ENCODE measurements around the gene FOXP4.
"Not testable (repeated sequence)": the region's sequence is repeated elsewhere in the genome, so short reads cannot be mapped to it uniquely, and the experiment has no call there.

FOXP4 gene

GRCh38 chr6:41600499-41601247, 54.5 kb downstream of the FOXP4 start:
- no peak for DNase-seq (ENCODE audit: low spot score)

- DNase-seq (ENCODE audit: low spot score): no peak
These were observed 55.0 kb downstream of the FOXP4 start for GRCh38 chr6:41601248-41601549.

GRCh38 chr6:41602422-41602743, 56.2 kb downstream of the FOXP4 start:
- DNase-seq (ENCODE audit: low spot score): no peak

GRCh38 chr6:41602864-41603608, 56.9 kb downstream of the FOXP4 start:
- peak; percentile 85 for DNase-seq (ENCODE audit: low spot score)

DNA sequence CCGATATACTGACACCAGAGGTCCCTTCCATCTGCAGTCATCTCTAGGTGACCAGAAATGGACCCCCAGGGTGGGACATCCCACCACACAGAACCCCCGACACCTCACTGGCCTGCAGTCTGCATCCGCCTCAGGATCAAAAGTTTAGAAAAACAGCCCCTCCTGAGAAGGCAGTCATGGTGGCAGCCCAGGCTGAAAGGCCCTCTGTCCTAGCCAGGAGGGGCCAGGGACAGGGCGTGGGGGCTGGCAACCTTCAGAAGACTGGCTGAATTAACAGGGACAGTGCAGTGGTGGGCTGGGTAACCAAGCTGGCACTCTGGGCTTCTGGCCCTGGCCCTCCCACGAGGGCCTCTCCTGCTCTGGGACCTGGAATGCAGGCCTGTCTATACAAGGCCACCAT, 57.8 kb downstream of the FOXP4 start:
- DNase-seq (ENCODE audit: low spot score): no peak

DNA sequence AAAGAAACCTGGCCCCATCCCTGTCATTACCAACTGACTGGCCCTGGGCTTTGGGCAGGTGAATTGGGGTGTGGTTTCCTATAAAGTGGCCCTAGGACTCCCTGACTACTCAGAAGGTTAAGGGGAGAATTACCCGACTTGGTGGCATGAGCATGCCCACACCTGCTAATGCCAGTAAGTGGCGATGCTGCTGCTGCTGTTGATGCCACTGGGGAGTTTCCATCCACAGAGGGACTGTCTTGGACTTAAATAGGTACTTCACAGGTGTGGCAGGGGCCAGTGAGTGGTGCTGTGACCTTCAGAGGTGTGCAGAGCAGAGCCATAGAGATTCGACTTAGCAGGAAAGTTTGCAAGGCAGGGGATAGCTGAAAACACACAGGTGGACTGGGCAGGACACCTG, 59.5 kb downstream of the FOXP4 start:
- no peak for DNase-seq (ENCODE audit: low spot score)

GRCh38 chr6:41607036-41607435, 60.9 kb downstream of the FOXP4 start:
- DNase-seq (ENCODE audit: low spot score): no peak

DNA sequence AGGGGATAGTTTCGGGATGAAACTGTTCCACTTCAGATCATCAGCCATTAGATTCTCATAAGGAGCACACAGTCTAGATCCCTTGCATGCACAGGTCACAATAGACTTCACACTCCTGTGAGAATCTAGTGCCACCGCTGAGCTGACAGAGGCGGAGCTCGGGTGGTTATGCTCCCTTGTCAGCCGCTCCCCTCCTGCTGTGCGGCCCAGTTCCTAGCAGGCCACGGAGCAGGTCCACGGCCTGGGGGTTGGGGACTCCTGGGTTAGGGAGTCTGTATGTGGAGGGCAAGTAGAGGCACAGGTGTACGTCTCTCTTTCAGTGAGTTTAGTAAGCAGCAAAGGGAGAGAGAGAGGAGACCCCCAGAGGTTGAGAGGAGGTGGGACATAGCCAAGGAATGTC, 61.6 kb downstream of the FOXP4 start:
- DNase-seq (ENCODE audit: low spot score): no peak

DNA sequence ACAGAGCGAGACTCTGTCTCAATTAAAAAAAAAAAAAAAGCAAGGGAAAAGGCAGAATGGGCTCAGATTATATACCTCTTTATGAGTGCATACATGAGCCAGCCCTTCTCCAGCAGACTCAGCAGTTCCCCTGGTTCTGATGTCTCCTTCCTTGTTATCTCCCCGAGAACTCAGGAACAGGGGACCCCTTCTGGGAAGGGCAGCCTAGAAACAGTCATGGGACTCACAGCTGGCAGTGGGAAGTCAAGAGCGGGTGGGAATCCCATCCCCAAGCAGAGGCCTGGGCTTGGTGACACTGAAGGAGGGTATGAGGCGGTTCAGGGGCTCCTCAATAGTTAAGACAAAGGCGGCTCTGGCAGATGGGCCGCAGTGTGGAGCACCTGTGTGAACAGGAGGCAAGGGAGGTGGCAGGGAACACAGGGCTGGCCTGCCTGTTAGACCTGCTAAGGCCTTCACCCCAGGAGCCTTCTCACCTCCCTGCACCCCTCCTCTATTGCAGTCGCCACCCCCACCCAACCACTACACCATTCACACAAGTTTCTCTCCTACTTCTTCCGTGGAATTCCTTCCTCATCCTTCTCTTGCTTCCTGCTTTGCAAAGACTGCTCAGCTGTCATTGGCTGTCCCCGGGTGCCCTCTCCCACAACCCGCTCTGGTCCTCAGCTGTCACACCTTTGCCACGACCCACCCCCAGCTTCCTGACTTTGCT, 62.4 kb downstream of the FOXP4 start:
- no peak for DNase-seq (ENCODE audit: low spot score)

DNA sequence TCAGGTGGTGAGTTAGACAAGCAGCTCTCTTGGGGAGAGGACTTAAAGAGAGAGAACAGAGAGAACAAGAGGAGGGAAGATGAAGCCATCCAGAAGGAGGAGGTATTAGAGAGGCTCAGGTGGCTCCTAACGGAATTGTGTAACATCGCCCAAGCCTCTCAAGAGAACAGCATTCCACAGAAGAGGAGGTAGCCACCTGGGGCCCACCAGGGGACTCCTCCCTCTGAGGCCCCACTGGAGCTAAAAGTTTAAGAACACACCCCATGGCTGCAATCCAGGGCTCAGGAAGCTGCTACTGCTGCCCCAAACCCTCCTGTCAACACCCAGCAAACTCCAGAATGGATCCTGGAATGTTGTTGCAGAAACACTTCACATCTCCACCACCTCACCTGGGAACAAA, 68.5 kb downstream of the FOXP4 start:
- no peak for DNase-seq (ENCODE audit: low spot score)

- no peak for DNase-seq (ENCODE audit: low spot score)
These were observed 69.1 kb downstream of the FOXP4 start for GRCh38 chr6:41615311-41615710.

DNA sequence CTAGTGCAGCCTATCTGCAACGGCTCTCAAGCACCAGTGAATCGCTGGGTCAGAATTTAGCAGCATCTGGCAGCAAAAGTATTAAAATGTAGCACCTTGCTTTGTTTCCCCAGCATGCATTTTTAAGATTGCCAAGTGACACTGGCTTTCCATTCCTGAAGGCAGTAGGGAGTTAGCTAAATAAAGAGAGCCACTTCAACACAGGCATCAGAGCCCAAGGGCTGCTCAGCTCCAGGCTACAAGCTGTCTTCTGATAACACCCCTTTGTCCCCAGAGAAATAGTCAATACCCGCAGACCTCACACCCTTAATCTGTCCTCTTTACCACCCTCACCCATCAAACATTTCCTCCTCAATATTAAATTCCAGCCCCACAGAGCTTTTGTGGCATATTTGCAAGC, 72.4 kb downstream of the FOXP4 start:
- DNase-seq (ENCODE audit: low spot score): no peak

GRCh38 chr6:41619193-41619592, 73.0 kb downstream of the FOXP4 start:
- DNase-seq (ENCODE audit: low spot score): not testable (repeated sequence)

- DNase-seq (ENCODE audit: low spot score): no peak
These were observed 75.2 kb downstream of the FOXP4 start for GRCh38 chr6:41621367-41621766.

DNA sequence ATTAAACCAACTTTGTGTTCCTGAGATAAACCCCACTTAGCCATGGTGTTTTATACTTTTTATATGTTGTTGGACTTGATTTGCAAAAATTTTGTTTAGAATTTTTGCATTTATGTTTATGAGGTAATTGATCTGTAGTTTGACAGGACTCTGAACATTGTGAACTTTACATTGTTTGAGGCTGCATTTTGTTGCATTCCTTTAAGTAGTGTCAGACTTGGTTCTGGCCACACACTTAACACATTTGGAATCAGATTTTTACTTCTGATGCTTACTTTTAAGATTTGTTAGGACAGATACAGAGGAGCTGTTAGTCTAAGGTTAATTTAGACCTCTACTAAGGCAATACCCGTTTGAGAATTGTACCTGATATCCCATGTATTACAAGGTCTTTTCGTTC, 75.6 kb downstream of the FOXP4 start:
- no peak for DNase-seq (ENCODE audit: low spot score)

GRCh38 chr6:41622206-41622988, 76.2 kb downstream of the FOXP4 start:
- no peak for DNase-seq (ENCODE audit: low spot score)

DNA sequence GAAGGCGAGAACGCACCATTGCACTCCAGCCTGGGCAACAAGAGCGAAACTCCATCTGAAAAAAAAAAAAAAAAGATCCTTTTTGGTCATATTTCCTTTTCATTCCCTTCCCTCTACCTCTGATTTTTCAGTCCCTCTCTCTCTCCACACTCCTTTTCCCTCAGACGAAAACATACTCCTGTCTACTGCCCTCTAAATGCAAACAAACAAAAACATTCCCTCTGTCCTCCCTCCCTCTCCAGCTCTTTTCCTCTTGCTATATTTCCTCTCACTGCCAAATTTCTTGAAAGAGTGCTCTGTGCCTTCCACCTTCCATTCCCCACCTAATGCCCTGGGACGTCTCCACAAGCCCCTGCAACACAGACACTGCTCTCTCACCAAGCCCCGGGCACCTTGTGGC, 77.1 kb downstream of the FOXP4 start:
- no peak for DNase-seq (ENCODE audit: low spot score)

GRCh38 chr6:41624621-41625380, 78.6 kb downstream of the FOXP4 start:
- DNase-seq (ENCODE audit: low spot score): no peak

DNA sequence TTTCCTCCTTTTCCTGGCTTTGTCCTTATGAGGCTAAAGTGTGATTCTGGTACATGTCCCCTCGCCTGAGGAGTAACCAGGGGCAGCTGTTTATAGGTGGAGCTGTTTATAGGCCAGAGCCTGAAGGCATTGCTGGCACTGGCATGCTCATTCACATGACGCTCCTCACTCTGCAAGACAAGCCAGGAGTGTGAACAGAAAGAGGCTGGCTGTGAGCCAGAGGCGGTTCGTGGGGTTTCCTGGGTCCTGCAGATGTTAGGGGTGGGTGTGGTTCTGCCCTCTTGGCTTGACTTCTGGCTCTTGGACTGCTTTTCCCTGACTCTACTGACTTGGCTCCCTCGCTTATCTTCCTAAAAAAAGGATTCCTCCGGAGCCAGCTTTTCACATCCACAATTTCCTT, 79.3 kb downstream of the FOXP4 start:
- no peak for DNase-seq (ENCODE audit: low spot score)

- DNase-seq (ENCODE audit: low spot score): no peak
These were observed 79.8 kb downstream of the FOXP4 start for GRCh38 chr6:41626022-41626421.

DNA sequence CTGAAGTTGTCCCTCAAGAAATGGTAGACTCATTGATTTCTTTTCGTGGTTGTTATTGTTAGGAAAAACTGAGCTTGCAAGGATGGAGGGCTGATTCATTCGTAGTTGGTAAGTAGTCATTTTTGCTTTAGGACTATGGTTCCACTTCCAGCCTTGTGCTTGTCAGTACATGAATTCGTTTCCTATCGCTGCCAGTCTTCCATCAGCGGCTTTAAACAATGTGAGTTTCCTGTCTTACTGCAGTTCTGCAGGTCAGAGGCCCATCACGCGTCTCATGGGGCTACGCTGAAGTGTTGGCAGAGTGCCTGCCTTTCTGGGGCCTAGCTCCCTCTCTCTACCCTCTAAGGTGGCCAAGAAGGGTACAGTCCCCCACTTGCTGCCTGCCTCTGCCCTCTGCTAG, 80.7 kb downstream of the FOXP4 start:
- no peak for DNase-seq (ENCODE audit: low spot score)

DNA sequence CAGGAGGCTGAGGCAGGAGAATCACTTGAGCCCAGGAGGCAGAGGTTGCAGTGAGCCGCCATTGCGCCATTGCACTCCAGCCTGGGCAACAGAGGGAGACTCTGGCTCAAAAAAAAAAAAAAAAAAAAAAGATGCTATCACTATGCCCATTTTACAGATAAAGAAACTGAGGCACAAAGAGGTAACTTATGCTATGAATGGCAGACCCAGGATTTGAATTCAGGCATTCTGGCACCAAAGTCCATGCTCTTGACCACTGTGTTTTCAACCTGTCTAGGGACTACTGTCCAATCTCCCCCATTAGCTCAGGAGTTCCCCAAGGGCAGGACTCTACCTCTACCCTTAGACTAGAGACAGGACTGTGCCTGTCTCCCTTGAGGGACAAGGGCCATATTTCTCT, 82.9 kb downstream of the FOXP4 start:
- no peak for DNase-seq (ENCODE audit: low spot score)

Data from D341Med (cell line).